Embryonic facial prominence (tissue), 1 donor: ENCODE results near the gene UGT8.
"Not testable (repeated sequence)": the region's sequence is repeated elsewhere in the genome, so short reads cannot be mapped to it uniquely, and the experiment has no call there.

Experiments
- DNase-seq: peaks from one replicate; pipeline ENCODE4 v3.0.0-alpha.2; 2016; ENCODE audit errors: extremely low spot score

Gene UGT8, protein sequence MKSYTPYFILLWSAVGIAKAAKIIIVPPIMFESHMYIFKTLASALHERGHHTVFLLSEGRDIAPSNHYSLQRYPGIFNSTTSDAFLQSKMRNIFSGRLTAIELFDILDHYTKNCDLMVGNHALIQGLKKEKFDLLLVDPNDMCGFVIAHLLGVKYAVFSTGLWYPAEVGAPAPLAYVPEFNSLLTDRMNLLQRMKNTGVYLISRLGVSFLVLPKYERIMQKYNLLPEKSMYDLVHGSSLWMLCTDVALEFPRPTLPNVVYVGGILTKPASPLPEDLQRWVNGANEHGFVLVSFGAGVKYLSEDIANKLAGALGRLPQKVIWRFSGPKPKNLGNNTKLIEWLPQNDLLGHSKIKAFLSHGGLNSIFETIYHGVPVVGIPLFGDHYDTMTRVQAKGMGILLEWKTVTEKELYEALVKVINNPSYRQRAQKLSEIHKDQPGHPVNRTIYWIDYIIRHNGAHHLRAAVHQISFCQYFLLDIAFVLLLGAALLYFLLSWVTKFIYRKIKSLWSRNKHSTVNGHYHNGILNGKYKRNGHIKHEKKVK

GRCh38 chr4:114598191-114599121 lies at the start of gene UGT8:
Gene UGT8 (plus strand): TSS chr4:114598807. CDS start chr4:114622881, 24,074 bp downstream.
- DNase-seq, result no peak

GRCh38 chr4:114549638-114550037 lies 49.0 kb upstream of the UGT8 start:
- no peak for DNase-seq

DNA sequence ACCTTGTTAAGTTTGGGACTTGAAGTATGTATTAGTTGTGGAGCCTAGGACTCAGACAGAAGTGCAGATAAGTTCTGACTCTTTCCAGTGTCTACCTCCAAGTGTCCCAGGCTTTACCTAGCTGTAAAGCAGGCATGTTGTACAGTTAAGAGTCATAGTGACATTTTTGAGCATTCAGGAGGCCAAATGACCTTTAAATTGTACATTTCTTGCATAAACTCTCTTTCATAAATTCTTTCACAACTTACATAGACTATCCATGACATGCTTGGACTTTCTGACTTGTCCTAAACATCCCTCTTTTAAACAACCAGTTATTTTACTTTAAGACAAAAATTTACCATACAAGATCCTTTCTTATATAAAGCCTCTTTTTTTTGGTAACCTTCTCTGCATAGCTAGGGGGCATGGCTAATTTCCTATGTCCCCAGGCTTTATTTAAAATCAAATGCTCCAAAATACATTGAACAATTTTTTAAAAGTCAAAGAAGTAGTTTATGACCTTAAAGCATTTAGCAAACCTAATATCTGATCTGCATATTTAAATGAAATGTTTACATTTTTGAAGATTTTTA lies 40.1 kb upstream of the UGT8 start:
- DNase-seq, result no peak

DNA sequence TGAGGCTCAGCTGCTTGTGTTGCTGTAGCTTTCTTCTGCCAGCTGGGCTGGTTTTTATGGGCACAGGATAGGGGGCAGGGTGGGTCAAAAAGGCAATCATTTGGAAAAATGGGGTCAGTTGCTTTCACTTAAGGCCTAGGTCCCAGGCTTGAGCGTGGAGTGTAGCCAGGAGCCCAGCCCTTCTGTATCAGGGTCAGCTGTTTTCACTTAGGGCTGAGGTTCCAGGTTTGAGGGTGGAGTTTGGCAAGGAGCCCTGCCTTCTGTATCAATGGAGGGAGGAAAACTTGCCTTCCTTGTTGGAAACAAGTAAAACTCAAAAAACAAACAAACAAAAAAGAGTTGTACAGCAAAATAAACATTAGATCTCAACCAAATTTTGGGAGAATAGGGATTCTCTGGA lies 37.0 kb upstream of the UGT8 start:
- no peak for DNase-seq

DNA sequence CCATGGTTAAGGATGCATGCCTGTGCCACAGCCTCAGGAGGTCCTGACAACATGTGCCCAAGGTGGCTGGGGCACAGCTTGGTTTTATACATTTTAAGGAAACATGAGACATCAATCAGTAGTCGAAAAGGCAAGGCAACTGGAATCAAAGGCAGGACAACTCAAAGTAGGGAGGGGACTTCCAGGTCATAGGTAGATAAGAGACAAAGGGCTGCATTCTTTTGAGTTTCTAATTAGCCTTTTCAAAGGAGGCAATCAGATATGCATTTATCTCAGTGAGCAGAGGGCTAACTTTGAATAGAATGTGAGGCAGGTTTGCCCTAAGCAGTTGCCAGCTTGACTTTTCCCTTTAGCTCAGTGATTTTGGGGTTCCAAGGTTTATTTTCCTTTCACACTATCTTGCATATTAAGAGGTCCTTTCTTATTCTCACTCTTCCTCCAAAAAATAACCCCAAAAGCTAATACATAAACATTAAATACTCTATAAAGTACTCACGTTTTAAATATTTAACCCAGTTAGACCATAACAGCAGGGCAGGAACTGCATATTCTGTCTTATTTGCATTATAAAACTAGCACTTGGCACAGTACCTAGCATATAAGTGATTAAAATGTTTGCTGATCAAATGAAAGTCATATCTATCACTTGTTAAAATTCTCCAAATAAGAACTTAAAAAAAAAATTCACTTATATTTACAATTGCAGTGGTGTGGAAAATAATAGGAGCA lies 36.3 kb upstream of the UGT8 start:
- no peak for DNase-seq

- DNase-seq, result no peak
Measured at GRCh38 chr4:114563536-114564315, 34.9 kb upstream of the UGT8 start.

GRCh38 chr4:114577386-114577785 lies 21.2 kb upstream of the UGT8 start:
- no peak for DNase-seq

GRCh38 chr4:114582621-114583020 lies 16.0 kb upstream of the UGT8 start:
- no peak for DNase-seq

GRCh38 chr4:114588305-114588704 lies 10.3 kb upstream of the UGT8 start:
- no peak for DNase-seq

- not testable (repeated sequence) for DNase-seq
Measured at GRCh38 chr4:114590360-114590759, 8.2 kb upstream of the UGT8 start.

GRCh38 chr4:114593526-114593925 lies 5.1 kb upstream of the UGT8 start:
- DNase-seq, result no peak

- no peak for DNase-seq
Measured at GRCh38 chr4:114595207-114595606, 3.4 kb upstream of the UGT8 start.

DNA sequence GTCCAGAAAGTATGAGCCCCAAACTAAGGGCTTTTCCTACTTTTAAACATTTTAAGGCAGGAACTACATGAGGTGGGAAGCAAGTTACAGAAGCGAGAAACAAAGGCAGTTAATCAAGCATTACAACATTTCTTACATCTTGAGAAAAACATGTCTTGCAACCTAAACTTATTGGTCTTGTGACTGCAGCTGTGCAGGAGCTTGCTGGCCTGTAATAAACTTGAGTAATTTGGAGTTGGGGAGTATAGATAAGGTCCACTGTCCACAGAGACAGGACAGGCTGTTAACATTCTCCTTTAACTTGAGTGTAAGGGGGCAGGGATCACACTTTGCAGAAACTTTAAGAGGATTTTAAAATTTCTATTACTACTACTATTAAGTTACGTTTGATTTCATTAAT lies 2.7 kb upstream of the UGT8 start:
- DNase-seq, result no peak

DNA sequence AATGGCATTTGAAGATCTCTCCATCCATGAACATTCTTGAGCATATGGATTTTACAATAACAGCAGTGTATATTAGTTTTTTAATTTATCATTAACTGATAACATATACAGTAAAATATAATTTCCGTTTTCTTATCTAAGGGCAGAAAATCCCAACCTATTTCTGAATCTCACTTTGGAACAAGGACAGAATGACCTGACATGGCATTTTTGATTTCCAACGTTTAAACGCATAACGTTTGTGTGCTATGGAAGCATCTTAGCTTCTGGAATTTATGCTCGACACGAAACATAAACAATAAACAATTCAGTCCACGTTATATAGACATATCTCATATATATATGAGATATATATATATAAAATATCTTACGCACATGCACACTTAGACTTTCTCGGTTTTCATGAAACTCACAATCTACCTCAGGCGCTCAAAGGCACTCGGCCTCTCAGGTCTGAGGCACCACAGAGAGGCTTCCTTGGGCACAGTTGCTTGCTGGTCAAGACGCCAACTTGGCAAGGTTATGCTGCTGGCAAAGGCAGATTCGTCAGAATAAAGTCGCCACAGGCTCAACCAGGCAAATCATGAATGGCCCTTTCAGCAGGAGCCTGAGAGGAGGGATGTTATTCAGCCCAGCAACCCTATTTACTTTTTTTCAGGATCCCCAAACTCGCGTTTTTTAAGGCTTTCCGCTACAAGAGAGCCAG lies 1.0 kb upstream of the UGT8 start:
- no peak for DNase-seq

DNA sequence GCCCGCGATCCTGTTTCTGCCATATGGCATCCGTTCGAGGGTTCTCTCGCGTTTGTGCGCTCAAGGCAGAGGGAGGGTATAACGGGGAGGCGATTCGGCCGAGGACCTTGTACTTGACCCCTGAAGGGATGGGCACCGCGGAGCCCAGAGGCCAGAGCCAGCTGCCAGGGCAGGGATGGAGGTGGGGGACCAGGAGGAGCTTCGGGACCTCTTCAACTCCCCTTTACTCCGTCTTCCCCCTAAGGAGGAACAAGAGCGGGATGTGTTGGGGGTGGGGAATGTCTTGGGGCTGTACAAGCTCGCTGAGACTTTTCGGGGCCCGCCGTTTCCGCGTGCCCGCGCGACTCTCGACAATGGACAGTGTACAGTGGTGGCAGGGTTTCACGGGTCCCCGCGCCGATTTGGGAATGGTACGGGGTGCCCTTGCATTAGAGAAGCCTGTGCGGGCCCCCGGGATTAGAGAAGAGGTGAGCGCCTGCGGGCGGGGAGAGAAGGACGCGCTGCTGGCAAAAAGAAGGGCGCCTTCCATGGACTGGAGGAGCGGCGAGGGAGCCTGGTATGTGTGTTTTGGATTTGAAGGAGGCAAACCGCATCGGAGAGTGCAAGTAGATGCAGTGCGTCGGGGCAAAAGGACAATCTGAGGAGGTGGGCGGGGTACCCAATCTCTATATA lies 760 bp downstream of the UGT8 start:
- peak; percentile 12 for DNase-seq

DNA sequence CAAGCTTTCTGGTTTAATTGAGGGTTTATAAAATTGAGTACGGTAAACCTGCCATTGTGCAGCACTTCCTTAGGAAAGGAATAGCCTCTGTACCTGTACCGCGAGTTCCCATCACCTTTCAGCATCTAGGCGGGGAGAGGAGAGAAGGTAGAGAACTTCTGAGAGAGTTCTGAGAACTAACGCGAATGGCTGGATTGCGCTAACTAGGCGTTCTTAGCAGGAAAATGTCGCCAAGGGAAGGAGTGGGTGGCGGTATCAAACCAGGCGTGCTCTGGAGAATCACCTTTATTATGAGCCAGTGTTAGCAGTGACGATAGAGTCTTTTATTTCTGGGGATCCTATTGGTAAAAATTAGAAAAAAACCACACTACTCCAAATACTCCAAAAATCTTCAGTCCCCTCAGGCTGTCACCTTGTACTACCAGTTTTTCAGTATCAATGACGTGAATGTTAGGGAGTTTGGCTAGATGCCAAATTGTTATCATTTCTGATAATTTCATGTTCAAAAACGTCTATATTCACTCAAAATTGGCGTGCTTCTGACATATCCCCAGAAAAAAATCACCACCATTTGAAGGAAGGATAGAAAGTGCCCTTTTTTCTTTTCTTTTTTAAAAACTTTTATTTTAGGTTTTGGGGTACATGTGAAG lies 1.4 kb downstream of the UGT8 start:
- DNase-seq, result peak; percentile 12

DNA sequence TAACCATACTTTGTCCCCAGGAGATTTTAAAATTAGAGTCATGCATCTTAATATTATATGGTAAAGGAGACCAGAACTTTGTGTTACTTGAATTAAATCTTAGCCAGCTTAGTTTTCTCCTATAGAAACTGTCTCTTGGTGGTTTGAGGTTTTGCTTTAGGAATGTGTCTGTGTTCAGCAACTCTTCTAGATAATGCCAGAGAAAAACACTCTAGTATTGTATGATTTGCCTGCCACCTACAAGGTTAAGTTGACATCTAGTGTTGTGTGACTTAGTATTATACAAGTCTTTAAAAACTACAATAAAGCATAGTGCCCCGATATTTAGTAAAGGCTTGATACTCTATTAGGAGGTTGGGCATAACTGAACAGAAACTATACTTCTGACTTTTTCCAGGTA lies 2.1 kb downstream of the UGT8 start:
- no peak for DNase-seq

DNA sequence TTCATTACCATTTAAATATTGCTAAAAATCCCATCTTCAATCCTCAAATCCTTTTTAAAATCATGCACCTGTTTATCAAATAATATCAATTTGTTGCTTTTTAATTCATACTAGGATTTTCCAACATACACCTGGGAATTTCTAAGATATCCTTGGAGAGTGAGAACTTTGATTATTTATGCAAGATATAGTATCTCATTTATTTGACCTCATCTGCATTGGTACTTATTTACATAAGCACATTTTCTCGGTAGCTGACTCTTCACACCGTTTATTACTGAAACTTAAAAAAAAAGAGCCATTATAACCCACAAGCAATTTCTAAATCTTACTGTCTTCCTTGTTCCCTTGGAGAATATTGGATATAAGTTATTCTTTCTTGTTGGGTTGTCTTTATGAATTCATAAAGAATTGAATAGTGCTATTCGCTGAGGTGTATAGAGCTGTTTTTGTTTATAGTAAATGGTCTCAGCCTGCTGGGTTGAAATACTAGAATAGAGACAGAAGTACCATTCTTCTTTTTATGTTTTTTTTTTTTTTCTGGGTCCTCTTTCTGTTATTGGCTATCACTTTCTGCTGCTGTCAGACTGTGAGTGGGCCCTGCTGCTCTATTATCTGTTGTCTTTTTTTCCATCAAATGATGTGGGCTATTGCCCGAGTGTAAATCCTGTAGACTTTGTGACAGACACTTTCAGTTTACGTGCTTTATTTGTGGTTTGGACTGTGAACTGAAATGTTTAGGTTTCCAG lies 2.9 kb downstream of the UGT8 start:
- no peak for DNase-seq
